Measurements from ENCODE around the gene AANAT. TPM values are rescaled to one million over a fixed set of nuclear protein-coding genes. Genes with fewer than 3 reads are reported as not detected.
A peak's percentile ranks its signal among the peaks of the same experiment; 100 is the strongest.

Gene AANAT
- total RNA-seq, 1 experiment from 2014 or later, result not detected

GRCh38 chr17:76451506-76451905 is 15.9 kb upstream of the AANAT start:
- ChIA-PET RAD21 (ENCODE audit: low non-redundant PET in 1 of 2, low total read pairs in 2 of 2, uncharacterized antibody in 2 of 2, unreplicated experiment in 2 of 2) (no interaction called here), POLR2A (no interaction called here), CTCF (interaction anchor here (1.3 kb wide), 1 partner anchor 43 kb away, joined by 3 read pairs; no protein-coding TSS in a partner anchor)
- H3K9me2 ChIP-seq (ENCODE audit: insufficient read depth), result no peaks in the 10 kb centered on the region
- intact Hi-C loops (cut with micrococcal nuclease), result no loop called here
- H3K79me2 ChIP-seq (ENCODE audit: insufficient read depth, low read length), result peaks cover 64% of the 10 kb centered on the region
- peaks cover 36 to 54% of the 10 kb centered on the region in 2 experiments for H3K4me1 ChIP-seq (ENCODE audit: control insufficient read depth in 1 of 2, insufficient read depth in 2 of 2, low read length in 2 of 2)
- no peak overlapping the region for H2AFZ ChIP-seq (ENCODE audit: low read depth, low read length, poor library complexity, severe bottlenecking)
- BruUV-seq (replicated peaks), result TSS peak; percentile 52
- peaks cover 41% of the 10 kb centered on the region; the same call in 1 of the 2 replicates for H4K20me1 ChIP-seq (ENCODE audit: insufficient read depth)
- DNase-seq (ENCODE audit: low read depth, low spot score) (no peak), ATAC-seq (no peak)
- peak overlapping the region; percentile 89 to 96 for H3K4me3 ChIP-seq (replicated peaks in 1 of 2; ENCODE audit: low read depth in 1 of 2, low read length in 2 of 2)
- TF ChIP-seq ZBTB33 (IDR thresholded peaks at IDR 0.05; ENCODE audit: extremely low read depth, insufficient replicate concordance, low read length) (no peak), EZH2phosphoT487 (IDR thresholded peaks at IDR 0.05; ENCODE audit: borderline replicate concordance) (no peak), CBX3 (IDR thresholded peaks at IDR 0.05; ENCODE audit: low read depth) (no peak), SIN3A (IDR thresholded peaks at IDR 0.05; ENCODE audit: low read depth) (no peak), CEBPB (IDR thresholded peaks at IDR 0.05; ENCODE audit: low read depth) (no peak), EGR1 (IDR thresholded peaks at IDR 0.05; ENCODE audit: low read depth) (no peak), CTCF (IDR thresholded peaks at IDR 0.05 in 2 of 3, conservative IDR thresholded peaks at IDR 0.05 in 1 of 3; ENCODE audit: borderline replicate concordance in 1 of 3, insufficient read depth in 1 of 3, low read depth in 2 of 3, low read length in 2 of 3) (no peak)
- H3K9me3 ChIP-seq (ENCODE audit: control insufficient read depth in 1 of 2, insufficient read depth in 1 of 2, low read depth in 1 of 2, low read length in 2 of 2), result no peaks in the 10 kb centered on the region
- peaks cover 0 to 6% of the 10 kb centered on the region in 2 experiments; a peak in 1 of 4 replicates for H3K36me3 ChIP-seq (ENCODE audit: control insufficient read depth in 1 of 2, insufficient read depth in 2 of 2, low read length in 2 of 2)
- H3K27me3 ChIP-seq (ENCODE audit: insufficient read depth, low read length), result no peaks in the 10 kb centered on the region
- no peak overlapping the region for H3K27ac ChIP-seq (ENCODE audit: low read depth, low read length)
- peak overlapping the region; percentile 96 for H3K9ac ChIP-seq (ENCODE audit: low read length)
- H3K4me2 ChIP-seq (ENCODE audit: low read length), result peak overlapping the region; percentile 96
